ENCODE data around the gene VEPH1.

Gene VEPH1

DNA sequence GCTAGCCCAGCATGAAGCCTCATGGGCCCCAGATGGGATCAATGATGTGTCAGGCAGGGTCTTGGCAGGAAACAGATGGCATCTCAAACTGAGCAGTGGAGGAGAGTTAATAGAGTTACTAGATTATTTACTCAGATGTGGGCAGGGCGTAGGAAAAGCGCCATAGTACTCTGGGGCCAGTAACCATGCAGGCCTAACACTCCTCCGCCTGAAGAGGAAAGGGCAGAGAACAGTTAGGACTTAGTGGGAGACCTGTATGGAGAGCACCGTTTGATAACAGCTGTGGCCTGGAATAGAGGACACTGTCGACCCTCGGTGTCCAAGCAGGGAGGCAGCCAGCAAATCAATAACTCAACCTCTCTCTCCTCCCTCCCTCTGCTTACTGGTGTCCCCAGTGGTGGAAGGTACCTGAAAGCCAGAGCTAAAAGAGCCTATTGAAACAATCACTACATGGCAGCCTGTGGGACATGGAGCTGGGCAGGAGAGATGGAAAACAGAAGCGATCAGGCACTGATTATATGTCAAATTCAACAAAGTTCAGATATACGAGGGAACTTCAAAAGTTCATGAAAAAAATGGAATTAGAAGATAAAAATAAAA, 231.8 kb downstream of the VEPH1 start:
- TF ChIP-seq GATA3 (IDR thresholded peaks at IDR 0.05; ENCODE audit: low read depth, low read length): no peak

DNA sequence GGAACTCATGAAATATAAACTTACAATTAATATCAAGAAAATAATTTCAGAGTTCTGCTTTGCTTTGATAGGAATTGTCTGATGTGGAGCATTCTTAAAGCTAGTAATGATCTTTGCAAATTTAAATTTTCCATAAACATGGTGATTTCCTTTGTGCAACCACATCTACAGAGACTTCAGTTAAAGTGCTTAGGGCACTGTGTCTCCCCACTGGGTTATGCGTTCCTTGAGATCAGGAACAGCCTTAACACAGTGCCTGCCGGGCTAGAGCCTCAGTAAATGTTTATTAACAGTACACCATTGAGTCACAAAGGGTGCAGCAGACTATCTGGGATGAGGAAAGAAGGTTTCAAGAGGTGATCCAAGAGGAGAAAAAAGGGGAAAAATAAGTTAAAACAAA, 235.2 kb downstream of the VEPH1 start:
- no peak for TF ChIP-seq GATA3 (IDR thresholded peaks at IDR 0.05; ENCODE audit: low read depth, low read length)
- no peak for TF ChIP-seq GATA2 (IDR thresholded peaks at IDR 0.05; ENCODE audit: low read depth, low read length)

DNA sequence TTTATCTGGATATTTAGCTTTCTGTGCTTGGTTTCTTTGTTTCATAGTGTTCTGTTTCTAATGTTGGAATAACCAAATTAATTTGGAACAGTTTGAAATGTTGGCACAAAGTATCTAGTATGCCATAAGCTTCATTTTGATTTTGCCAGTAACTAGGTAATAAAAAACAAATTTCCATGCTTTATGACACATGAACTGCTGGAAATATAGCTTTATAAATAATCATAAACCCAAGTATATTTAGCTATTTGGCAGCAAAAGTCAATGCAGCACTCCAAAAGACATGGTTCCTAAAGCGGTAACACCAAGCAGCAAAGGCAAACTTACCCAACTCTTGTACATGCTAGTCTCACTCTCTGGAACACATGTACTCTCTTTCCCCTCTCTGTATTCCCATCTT, 237.3 kb downstream of the VEPH1 start:
- TF ChIP-seq GATA2 (IDR thresholded peaks at IDR 0.05; ENCODE audit: low read depth, low read length) (no peak), GATA3 (IDR thresholded peaks at IDR 0.05; ENCODE audit: low read depth, low read length) (no peak)

DNA sequence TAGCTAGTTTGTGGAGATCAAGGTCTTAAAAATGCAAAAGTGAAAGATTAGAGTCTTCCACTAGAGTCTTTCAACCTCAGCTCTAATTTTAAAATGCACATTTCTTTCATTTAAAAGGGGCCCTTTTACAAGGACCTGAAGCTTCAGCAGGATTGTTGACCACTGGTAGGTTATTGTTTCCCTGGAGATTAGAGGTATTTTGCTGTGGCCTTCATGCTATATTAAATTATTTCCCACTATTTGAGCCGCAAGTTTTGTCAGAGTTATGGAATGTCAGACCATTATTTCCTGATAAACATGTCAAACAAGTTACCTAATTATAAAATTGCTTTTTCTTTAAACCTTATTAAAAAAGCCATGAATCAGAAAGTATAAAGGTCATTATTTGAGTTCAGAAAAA, 240.2 kb downstream of the VEPH1 start:
- no peak for TF ChIP-seq GATA3 (IDR thresholded peaks at IDR 0.05; ENCODE audit: low read depth, low read length)
- no peak for TF ChIP-seq GATA2 (IDR thresholded peaks at IDR 0.05; ENCODE audit: low read depth, low read length)

DNA sequence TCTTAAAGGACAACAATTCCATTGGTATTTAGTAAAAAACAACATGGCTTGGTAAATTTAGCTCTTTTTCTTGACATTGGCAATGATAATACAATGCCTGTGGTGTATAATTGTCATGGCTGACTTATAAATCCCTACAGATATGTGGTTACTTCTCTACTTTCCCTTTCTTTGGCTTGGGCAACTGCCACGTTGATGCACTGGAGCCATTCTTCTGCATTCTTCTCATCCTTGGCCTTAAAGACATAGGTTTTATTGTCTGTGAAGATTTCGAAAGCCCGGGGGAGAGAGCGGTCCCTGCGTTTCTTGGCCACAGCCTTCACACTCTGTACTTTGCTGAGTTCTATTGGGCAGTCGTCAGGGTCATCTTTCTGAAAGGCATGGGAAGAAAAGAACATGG, 242.2 kb downstream of the VEPH1 start:
- TF ChIP-seq GATA3 (IDR thresholded peaks at IDR 0.05; ENCODE audit: low read depth, low read length) (no peak), GATA2 (IDR thresholded peaks at IDR 0.05; ENCODE audit: low read depth, low read length) (no peak)

DNA sequence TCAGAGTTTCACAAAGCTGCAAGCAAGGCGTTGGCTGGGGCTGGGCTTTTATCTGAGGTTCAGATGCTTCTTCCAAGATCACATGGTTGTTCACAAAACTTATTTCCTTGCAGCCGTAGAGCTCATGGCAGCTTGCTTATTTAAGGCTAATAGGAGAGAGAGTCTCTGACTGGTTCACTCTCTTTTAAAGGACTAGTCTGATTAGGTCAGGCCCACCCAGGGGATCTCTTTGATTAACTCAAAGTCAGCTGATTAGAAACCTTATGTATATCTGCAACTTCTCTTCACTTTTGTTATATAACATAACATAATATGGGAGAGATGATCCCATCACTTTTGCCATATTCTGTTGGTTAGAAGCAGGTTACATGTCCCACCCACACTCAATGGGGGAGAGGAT, 243.4 kb downstream of the VEPH1 start:
- TF ChIP-seq GATA2 (IDR thresholded peaks at IDR 0.05; ENCODE audit: low read depth, low read length) (no peak), GATA3 (IDR thresholded peaks at IDR 0.05; ENCODE audit: low read depth, low read length) (no peak)

DNA sequence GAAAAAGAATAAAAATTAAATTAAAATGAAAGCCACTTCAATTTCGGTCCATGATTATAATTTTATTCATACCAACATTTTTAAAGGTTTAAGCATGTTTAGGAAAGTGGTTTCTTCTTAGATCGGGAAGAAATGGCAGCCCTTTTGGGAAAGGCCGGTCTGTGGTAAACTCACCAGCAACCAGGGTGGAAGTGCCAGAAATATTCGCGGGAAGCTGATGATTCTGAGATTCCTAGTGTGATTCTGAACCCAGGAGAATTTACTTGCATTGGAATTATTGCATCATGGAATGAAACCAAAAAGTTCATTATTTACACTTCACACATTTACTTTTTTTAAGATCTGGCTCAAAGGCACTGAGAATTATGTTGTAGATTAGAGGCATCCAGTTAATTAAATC, 246.1 kb downstream of the VEPH1 start:
- TF ChIP-seq GATA2 (IDR thresholded peaks at IDR 0.05; ENCODE audit: low read depth, low read length) (no peak), GATA3 (IDR thresholded peaks at IDR 0.05; ENCODE audit: low read depth, low read length) (no peak)

DNA sequence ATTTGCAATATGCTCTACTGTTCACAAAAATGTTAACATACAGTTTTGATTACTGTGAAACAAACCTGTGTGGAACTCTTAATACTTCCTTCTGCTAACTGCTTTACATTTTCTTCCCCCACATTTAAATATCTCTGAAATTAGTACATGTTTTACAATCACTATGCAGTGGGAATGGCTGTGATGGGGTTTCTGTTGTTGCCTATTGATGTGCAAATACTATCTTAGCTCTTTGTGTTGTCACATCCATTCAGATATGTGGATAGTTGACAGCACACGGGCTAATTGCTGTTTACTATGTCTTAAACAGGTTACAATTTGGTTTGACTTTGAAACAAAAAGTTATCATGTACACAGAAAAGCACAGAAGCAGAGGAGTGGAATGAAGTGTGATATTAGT, 247.4 kb downstream of the VEPH1 start:
- TF ChIP-seq GATA2 (IDR thresholded peaks at IDR 0.05; ENCODE audit: low read depth, low read length): no peak
- TF ChIP-seq GATA3 (IDR thresholded peaks at IDR 0.05; ENCODE audit: low read depth, low read length): no peak

DNA sequence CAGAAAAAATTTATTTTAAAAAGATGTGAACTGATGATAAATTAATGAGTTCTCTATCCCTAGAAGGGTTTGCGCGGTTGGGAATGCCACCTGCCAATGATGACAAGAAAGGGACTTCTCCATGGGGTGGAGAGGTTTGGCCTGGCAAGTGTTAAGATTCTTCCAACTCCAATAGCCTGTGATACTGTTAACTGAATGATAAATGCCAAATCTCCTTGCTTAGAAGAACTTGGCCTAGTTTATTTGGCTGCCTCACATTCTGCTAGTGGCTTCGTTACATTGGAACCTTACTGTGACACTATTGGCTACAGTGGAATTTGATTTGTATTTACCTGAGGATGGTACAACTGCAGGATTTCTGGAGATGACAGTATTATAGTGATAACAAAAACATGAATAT, 251.5 kb downstream of the VEPH1 start:
- no peak for TF ChIP-seq GATA3 (IDR thresholded peaks at IDR 0.05; ENCODE audit: low read depth, low read length)
- no peak for TF ChIP-seq GATA2 (IDR thresholded peaks at IDR 0.05; ENCODE audit: low read depth, low read length)

DNA sequence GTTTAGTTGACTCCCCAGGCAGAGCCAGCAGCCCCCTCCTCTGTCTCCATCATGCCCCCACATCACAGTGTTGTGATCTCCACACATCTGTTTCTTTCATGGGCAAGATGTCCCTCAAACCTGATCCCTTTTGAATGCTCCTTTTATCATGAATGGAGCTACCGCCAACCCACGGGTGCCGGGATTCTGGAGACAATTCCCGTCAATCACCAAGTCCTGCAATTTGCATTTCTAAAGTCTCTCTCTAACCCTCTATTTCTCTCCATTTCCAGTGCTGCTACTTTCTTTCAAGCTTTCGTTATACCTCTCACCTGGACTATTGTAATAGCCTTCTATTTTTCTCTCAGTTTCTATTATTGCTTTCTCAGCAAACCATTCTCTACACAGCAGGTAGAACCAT, 253.6 kb downstream of the VEPH1 start:
- no peak for TF ChIP-seq GATA2 (IDR thresholded peaks at IDR 0.05; ENCODE audit: low read depth, low read length)
- no peak for TF ChIP-seq GATA3 (IDR thresholded peaks at IDR 0.05; ENCODE audit: low read depth, low read length)

DNA sequence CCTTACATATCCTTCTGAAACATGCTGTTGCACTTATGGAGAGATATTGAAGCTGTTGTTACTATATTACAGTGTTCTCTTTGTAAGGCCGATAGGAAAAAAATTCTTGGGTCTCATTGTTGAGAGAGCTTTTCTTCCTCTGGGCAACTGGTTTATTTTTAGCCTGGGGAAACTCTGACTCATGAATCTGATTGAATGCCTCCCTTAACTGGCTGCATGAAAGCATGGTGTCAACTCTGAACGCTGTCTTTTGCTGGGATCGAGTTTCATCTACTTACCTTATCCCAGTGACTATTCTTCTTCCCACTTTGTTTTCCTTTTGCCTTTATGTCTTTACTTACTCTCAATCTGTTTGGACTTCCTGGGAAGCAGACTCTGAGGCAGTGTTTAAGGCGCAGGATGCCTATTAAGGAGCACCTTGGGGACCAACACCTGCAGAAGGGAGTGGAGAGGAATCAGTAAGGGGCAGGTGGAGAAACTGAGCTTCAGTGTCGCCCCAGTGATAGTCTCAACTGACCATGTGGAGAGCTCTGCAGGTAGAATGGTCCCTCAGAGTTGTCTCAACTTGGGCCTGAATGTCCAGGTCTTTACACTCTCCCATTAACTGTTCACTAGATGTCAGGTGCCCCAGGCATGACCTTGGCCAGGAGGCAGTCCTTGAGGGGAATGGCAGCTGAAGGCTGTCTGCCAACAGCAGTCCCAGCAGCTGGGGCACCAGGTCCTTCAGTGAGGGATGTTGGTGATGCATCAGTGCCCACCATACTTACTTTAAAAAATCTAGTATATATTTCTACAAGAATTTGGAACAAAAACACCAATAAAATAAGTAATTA, 254.4 kb downstream of the VEPH1 start:
- TF ChIP-seq GATA2 (IDR thresholded peaks at IDR 0.05; ENCODE audit: low read depth, low read length): no peak
- TF ChIP-seq GATA3 (IDR thresholded peaks at IDR 0.05; ENCODE audit: low read depth, low read length): no peak

DNA sequence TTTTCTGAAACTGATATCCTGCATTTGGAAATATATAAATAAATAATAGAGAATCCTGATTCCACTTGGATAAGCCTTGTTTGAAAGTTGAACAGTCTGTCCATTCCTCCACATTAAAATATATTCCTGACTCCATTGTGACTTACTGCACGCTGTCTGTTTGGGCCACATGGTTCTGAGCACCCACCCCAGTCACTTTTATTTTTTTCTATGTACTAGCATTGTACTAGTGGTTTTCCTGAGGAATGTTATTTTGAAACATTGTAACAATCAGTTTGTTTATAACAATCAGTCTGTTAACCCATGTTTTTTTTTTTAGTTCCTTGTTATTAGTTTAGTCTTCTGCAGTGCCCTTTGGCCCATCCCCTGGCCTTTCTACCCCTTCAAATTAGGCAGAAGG, 255.8 kb downstream of the VEPH1 start:
- TF ChIP-seq GATA2 (IDR thresholded peaks at IDR 0.05; ENCODE audit: low read depth, low read length) (no peak), GATA3 (IDR thresholded peaks at IDR 0.05; ENCODE audit: low read depth, low read length) (no peak)

DNA sequence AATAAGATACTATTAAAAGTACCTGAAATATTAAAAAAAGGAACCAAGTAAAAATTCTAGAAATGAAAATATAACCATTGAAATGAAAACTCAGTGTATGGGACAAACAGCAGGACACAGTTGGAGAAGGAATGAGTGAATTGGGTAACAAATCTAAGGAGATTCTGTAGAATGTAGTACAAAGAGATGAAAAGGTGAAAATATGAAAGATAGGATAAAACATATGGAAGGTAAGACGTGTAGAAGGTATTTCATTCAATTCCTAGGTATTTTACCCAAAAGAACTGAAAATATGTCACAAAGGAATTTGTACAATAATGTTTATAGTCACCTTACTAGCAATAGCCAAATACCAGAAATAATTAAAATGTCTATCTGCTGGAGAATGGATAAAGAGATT, 260.4 kb downstream of the VEPH1 start:
- TF ChIP-seq GATA2 (IDR thresholded peaks at IDR 0.05; ENCODE audit: low read depth, low read length): no peak
- no peak for TF ChIP-seq GATA3 (IDR thresholded peaks at IDR 0.05; ENCODE audit: low read depth, low read length)

DNA sequence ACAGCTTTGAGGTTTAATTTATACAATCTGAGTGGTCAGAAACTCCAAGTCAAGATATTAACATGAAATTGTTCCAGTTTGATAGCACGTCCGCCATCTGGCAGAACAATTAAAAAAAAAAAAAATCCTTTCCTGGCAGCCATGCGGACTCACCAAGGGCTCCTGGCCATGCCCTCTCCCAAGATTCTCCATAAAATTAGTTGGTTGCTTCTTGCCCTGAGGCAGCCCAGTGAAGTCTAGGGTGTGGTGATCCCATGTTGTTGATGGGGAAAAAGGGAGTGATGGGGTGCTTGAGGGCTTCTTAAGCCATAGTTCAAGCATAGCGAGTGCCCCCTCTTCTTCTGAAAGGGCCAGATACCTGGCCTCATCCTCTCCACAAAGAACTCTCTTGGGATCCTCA, 261.6 kb downstream of the VEPH1 start:
- TF ChIP-seq GATA2 (IDR thresholded peaks at IDR 0.05; ENCODE audit: low read depth, low read length): no peak
- TF ChIP-seq GATA3 (IDR thresholded peaks at IDR 0.05; ENCODE audit: low read depth, low read length): no peak

DNA sequence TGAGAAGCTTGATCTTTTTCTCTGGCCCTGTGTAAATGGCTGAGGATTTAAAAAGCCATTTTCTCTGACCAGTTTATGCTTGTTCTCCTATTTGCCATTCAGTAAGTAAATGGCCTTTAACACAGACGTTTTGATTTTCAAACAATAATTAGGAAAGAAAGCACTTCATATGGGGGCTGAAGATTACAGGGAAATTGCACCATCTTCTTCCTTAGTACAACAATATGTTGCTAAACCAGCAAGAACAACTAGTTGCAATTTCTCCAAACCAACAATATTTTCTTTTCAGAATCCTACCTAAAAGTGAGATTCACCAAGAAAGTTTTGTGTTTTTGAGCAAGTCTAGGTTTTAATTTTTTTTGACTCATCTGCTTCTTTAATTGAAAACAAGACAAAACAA, 262.8 kb downstream of the VEPH1 start:
- no peak for TF ChIP-seq GATA2 (IDR thresholded peaks at IDR 0.05; ENCODE audit: low read depth, low read length)
- TF ChIP-seq GATA3 (IDR thresholded peaks at IDR 0.05; ENCODE audit: low read depth, low read length): no peak
